ENCODE data around the gene ABCA10. TPM values are rescaled to one million over a fixed set of nuclear protein-coding genes. Genes with fewer than 3 reads are reported as not detected.

Gene ABCA10
- total and polyA plus RNA-seq, 2 of the 13 experiments (the other 11 are each of a cell fraction or from before 2014, with no cell fraction given), result 0.02 to 0.08 TPM

- 0 out of 2 replicates have a peak, but pooled peaks have one; percentile 20 for TF ChIP-seq ARID5B (CRISPR knock-in tag; IDR thresholded peaks at IDR 0.05)
- no peak for TF ChIP-seq ZBTB2 (CRISPR knock-in tag; IDR thresholded peaks at IDR 0.05; ENCODE audit: low read depth)
- TF ChIP-seq CEBPB (IDR thresholded peaks at IDR 0.05; ENCODE audit: borderline replicate concordance, low read depth, low read length), result peak; percentile 23; the same call in 1 of the 2 replicates
- peak; percentile 97 for TF ChIP-seq STAG1 (CRISPR knock-in tag; IDR thresholded peaks at IDR 0.05)
- no peak for TF ChIP-seq ZNF776 (CRISPR knock-in tag; IDR thresholded peaks at IDR 0.05)
- no peak for TF ChIP-seq MAFF (IDR thresholded peaks at IDR 0.05; ENCODE audit: low read depth, low read length)
- no peak for TF ChIP-seq NPAS2 (CRISPR knock-in tag; IDR thresholded peaks at IDR 0.05; ENCODE audit: borderline replicate concordance)
- TF ChIP-seq SP2 (CRISPR knock-in tag; IDR thresholded peaks at IDR 0.05), result no peak
- no peak for TF ChIP-seq ZNF253 (CRISPR knock-in tag; IDR thresholded peaks at IDR 0.05; ENCODE audit: borderline replicate concordance)
- TF ChIP-seq HDAC1 (CRISPR knock-in tag; IDR thresholded peaks at IDR 0.05), result no peak
- no peak for TF ChIP-seq ZNF841 (CRISPR knock-in tag; IDR thresholded peaks at IDR 0.05; ENCODE audit: borderline replicate concordance)
- peak; percentile 69 for TF ChIP-seq RAD21 (CRISPR knock-in tag; IDR thresholded peaks at IDR 0.05)
- TF ChIP-seq ZNF10 (CRISPR knock-in tag; IDR thresholded peaks at IDR 0.05; ENCODE audit: borderline replicate concordance, low read depth), result no peak
- no peak for TF ChIP-seq ELK4 (CRISPR knock-in tag; IDR thresholded peaks at IDR 0.05; ENCODE audit: borderline replicate concordance)
- TF ChIP-seq MEIS2 (CRISPR knock-in tag; IDR thresholded peaks at IDR 0.05), result no peak
- 0 out of 2 replicates have a peak, but pooled peaks have one; percentile 48 for TF ChIP-seq ZGPAT (CRISPR knock-in tag; IDR thresholded peaks at IDR 0.05)
Measured at GRCh38 chr17:69246726-69247375, 18.2 kb upstream of the ABCA10 start (continued).
